ENCODE results near the gene KLHL5. TPM values are rescaled to one million over a fixed set of nuclear protein-coding genes. Genes with fewer than 3 reads are reported as not detected.

The KLHL5 gene
- total RNA-seq, 4 donors from 2014 or later = 5.1 to 13.2 (median 8.3) TPM

- Histone ChIP-seq H3K4me1 (peaks cover 9% of the 10 kb centered on the region), H3K4me3 (no peak overlapping the region), H3K27me3 (no peaks in the 10 kb centered on the region), H3K36me3 (no peaks in the 10 kb centered on the region), H3K27ac (no peak overlapping the region), H3K9me3 (no peaks in the 10 kb centered on the region)
- no peak for DNase-seq (ENCODE audit: low spot score in 2 of 2)
- TF ChIP-seq POLR2A (IDR thresholded peaks at IDR 0.05) (no peak), CTCF (IDR thresholded peaks at IDR 0.05) (no peak), POLR2AphosphoS5 (IDR thresholded peaks at IDR 0.05) (no peak), EP300 (IDR thresholded peaks at IDR 0.05) (no peak)
- WGBS = 88% methylated on average over 2 of the region's 2 CpGs
These were observed 11.4 kb upstream of the KLHL5 start for GRCh38 chr4:39050590-39050989.

GRCh38 chr4:39051492-39051891 lies 10.5 kb upstream of the KLHL5 start:
- Histone ChIP-seq H3K27ac (no peak overlapping the region), H3K9me3 (no peaks in the 10 kb centered on the region), H3K4me3 (no peak overlapping the region), H3K36me3 (no peaks in the 10 kb centered on the region), H3K4me1 (peaks cover 4% of the 10 kb centered on the region), H3K27me3 (no peaks in the 10 kb centered on the region)
- TF ChIP-seq CTCF (IDR thresholded peaks at IDR 0.05) (no peak), EP300 (IDR thresholded peaks at IDR 0.05) (no peak), POLR2AphosphoS5 (IDR thresholded peaks at IDR 0.05) (no peak), POLR2A (IDR thresholded peaks at IDR 0.05) (no peak)
- DNase-seq (ENCODE audit: low spot score in 2 of 2) = no peak
- WGBS = 87% methylated on average over 1 of the region's 1 CpG

GRCh38 chr4:39053983-39054382 lies 8.0 kb upstream of the KLHL5 start:
- Histone ChIP-seq H3K27ac (no peak overlapping the region), H3K36me3 (no peaks in the 10 kb centered on the region), H3K4me3 (no peak overlapping the region), H3K4me1 (no peaks in the 10 kb centered on the region), H3K9me3 (no peaks in the 10 kb centered on the region), H3K27me3 (no peaks in the 10 kb centered on the region)
- 93% methylated on average over 4 of the region's 4 CpGs for WGBS
- TF ChIP-seq EP300 (IDR thresholded peaks at IDR 0.05) = no peak
- TF ChIP-seq POLR2AphosphoS5 (IDR thresholded peaks at IDR 0.05) = no peak
- no peak for TF ChIP-seq CTCF (IDR thresholded peaks at IDR 0.05)
- no peak for TF ChIP-seq POLR2A (IDR thresholded peaks at IDR 0.05)
- no peak for DNase-seq (ENCODE audit: low spot score in 2 of 2)

GRCh38 chr4:39054497-39054896 lies 7.5 kb upstream of the KLHL5 start:
- Histone ChIP-seq H3K36me3 (no peaks in the 10 kb centered on the region), H3K4me3 (no peak overlapping the region), H3K27me3 (no peaks in the 10 kb centered on the region), H3K4me1 (no peaks in the 10 kb centered on the region), H3K27ac (no peak overlapping the region), H3K9me3 (no peaks in the 10 kb centered on the region)
- no peak for TF ChIP-seq POLR2A (IDR thresholded peaks at IDR 0.05)
- TF ChIP-seq EP300 (IDR thresholded peaks at IDR 0.05) = no peak
- no peak for TF ChIP-seq POLR2AphosphoS5 (IDR thresholded peaks at IDR 0.05)
- TF ChIP-seq CTCF (IDR thresholded peaks at IDR 0.05) = no peak
- WGBS = 94% methylated on average over 3 of the region's 3 CpGs
- DNase-seq (ENCODE audit: low spot score in 2 of 2) = no peak

GRCh38 chr4:39056023-39056422 lies 6.0 kb upstream of the KLHL5 start:
- no peak for DNase-seq (ENCODE audit: low spot score in 2 of 2)

More at GRCh38 chr4:39056023-39056422, 6.0 kb upstream of the KLHL5 start:
- Histone ChIP-seq H3K36me3 (no peaks in the 10 kb centered on the region), H3K27me3 (no peaks in the 10 kb centered on the region), H3K27ac (no peak overlapping the region), H3K9me3 (no peaks in the 10 kb centered on the region), H3K4me1 (no peaks in the 10 kb centered on the region), H3K4me3 (no peak overlapping the region)
- WGBS = 93% methylated on average over 5 of the region's 5 CpGs
- TF ChIP-seq POLR2AphosphoS5 (IDR thresholded peaks at IDR 0.05) = no peak
- TF ChIP-seq CTCF (IDR thresholded peaks at IDR 0.05) = no peak
- no peak for TF ChIP-seq POLR2A (IDR thresholded peaks at IDR 0.05)
- TF ChIP-seq EP300 (IDR thresholded peaks at IDR 0.05) = no peak
